Activated CD8-positive, alpha-beta T cell treated with anti-CD3 and anti-CD28 coated beads for 36 hours (primary cell): ENCODE results near the gene VPS18. TPM values are rescaled to one million over a fixed set of nuclear protein-coding genes. Genes with fewer than 3 reads are reported as not detected.
A peak's percentile ranks its signal among the peaks of the same experiment; 100 is the strongest.

Experiments used
- ATAC-seq: fragments of 200-7000 bp; cut with Tn5 transposase; one replicate; pipeline ENCODE4 v1.10.0; 2021; ENCODE audit warnings: mild to moderate bottlenecking, moderate library complexity
- CTCF ChIA-PET: fragments of 350-600 bp; sonication (Branson Sonifier 250); formaldehyde crosslinking; loops from one replicate; lab custom pipeline; 2021; ENCODE audit warnings: antibody characterized with exemption; lab: Charles Lee
- POLR2A ChIA-PET: fragments of 350-600 bp; sonication (Branson Sonifier 250); formaldehyde crosslinking; loops from one replicate; lab custom pipeline; 2021; ENCODE audit warnings: antibody characterized with exemption; lab: Charles Lee
- DNase-seq: peaks from one replicate; pipeline ENCODE4 v3.0.0-alpha.2; 2020
- H3K27ac Mint-ChIP-seq: one replicate; pipeline ENCODE4 v1.8.0; 2021; ENCODE audit warnings: mild to moderate bottlenecking, mixed read lengths
- H3K27me3 Mint-ChIP-seq: one replicate; pipeline ENCODE4 v1.8.0; 2021; ENCODE audit warnings: mixed read lengths
- H3K36me3 Mint-ChIP-seq: one replicate; pipeline ENCODE4 v1.8.0; 2021; ENCODE audit warnings: low read depth, mixed read lengths
- H3K4me1 Mint-ChIP-seq: one replicate; pipeline ENCODE4 v1.8.0; 2021; ENCODE audit warnings: low read depth, mixed read lengths
- H3K4me3 Mint-ChIP-seq: one replicate; pipeline ENCODE4 v1.8.0; 2021; ENCODE audit warnings: mild to moderate bottlenecking, moderate library complexity, mixed read lengths
- H3K9me3 Mint-ChIP-seq: one replicate; pipeline ENCODE4 v1.8.0; 2021; ENCODE audit warnings: mixed read lengths
- intact Hi-C: fragments of 100-400 bp; cut with micrococcal nuclease; formaldehyde crosslinking; loops from one replicate; pipeline ENCODE4 v1.10.0; 2022
- total RNA-seq, 2 experiments: library from RNA; stranded (reverse); gene quantifications; one replicate each; pipeline ENCODE4 v1.2.3, GENCODE V29; 2021
- TF ChIP-seq, protein P1 (sequence below): fragments of 200-600 bp; IDR thresholded peaks from one replicate; pipeline ENCODE4 v1.8.0; 2022; ENCODE audit warnings: antibody characterized with exemption, mild to moderate bottlenecking

VPS18 gene
- total RNA-seq, 2 experiments from 2014 or later = 6.1 TPM

DNA sequence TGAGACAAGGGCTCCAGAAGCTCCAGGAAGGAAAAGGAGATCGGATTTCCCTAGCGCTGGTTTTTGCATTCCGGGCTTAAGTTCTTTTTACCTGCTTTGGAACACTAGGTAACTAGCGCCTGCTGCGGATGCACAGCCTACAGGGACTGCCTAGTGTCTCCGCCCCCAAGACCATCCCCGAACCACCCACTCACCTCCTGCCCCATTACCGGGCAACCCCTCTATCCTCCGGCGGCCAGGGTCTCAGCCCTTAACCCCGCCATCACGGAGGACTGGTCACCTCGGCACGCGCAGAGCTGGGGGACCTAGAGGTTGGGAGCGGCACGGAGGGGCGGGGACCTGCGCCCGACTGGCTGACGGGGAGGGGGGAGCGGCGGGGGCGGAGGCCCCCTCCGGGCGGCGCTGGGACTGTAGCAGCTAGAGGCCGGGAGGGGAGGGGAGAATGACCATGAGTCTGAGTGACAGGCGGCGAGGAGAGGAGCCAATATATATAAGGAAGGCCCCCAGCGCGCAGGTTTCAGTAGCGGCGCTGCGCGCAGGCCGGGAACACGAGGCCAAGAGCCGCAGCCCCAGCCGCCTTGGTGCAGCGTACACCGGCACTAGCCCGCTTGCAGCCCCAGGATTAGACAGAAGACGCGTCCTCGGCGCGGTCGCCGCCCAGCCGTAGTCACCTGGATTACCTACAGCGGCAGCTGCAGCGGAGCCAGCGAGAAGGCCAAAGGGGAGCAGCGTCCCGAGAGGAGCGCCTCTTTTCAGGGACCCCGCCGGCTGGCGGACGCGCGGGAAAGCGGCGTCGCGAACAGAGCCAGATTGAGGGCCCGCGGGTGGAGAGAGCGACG lies 34.8 kb downstream of the VPS18 start, which contains the start of gene DLL4:
DLL4 (plus strand) TSS at position 520 of the 839 bp plus-strand sequence. CDS start 329 bp downstream, outside the sequence.
- no peak within 1 kb of the TSS for H3K27ac Mint-ChIP-seq
- H3K4me3 Mint-ChIP-seq = peak within 1 kb of the TSS; percentile 58
- peak; percentile 57 for DNase-seq
- intact Hi-C loops = no loop called here
- H3K9me3 Mint-ChIP-seq = no peaks in the 10 kb centered on the region
- H3K4me1 Mint-ChIP-seq = peaks cover 50% of the 10 kb centered on the region
- TF ChIP-seq, protein P1, sequence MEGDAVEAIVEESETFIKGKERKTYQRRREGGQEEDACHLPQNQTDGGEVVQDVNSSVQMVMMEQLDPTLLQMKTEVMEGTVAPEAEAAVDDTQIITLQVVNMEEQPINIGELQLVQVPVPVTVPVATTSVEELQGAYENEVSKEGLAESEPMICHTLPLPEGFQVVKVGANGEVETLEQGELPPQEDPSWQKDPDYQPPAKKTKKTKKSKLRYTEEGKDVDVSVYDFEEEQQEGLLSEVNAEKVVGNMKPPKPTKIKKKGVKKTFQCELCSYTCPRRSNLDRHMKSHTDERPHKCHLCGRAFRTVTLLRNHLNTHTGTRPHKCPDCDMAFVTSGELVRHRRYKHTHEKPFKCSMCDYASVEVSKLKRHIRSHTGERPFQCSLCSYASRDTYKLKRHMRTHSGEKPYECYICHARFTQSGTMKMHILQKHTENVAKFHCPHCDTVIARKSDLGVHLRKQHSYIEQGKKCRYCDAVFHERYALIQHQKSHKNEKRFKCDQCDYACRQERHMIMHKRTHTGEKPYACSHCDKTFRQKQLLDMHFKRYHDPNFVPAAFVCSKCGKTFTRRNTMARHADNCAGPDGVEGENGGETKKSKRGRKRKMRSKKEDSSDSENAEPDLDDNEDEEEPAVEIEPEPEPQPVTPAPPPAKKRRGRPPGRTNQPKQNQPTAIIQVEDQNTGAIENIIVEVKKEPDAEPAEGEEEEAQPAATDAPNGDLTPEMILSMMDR = no peak
- ATAC-seq = peak; percentile 53
- ChIA-PET POLR2A (interaction anchor here (0.7 to 6.6 kb wide), 6 partner anchors 11 to 58 kb away, joined by 3 to 43 read pairs (median 5); partner anchors contain the start of gene CHAC1), CTCF (interaction anchor here (0.6 to 10.1 kb wide), 8 partner anchors 10 to 78 kb away, joined by 4 to 133 read pairs (median 7); partner anchors contain the start of genes CHAC1 and VPS18)
- no peaks in the 10 kb centered on the region for H3K36me3 Mint-ChIP-seq
- H3K27me3 Mint-ChIP-seq = peaks cover 65% of the 10 kb centered on the region

DNA sequence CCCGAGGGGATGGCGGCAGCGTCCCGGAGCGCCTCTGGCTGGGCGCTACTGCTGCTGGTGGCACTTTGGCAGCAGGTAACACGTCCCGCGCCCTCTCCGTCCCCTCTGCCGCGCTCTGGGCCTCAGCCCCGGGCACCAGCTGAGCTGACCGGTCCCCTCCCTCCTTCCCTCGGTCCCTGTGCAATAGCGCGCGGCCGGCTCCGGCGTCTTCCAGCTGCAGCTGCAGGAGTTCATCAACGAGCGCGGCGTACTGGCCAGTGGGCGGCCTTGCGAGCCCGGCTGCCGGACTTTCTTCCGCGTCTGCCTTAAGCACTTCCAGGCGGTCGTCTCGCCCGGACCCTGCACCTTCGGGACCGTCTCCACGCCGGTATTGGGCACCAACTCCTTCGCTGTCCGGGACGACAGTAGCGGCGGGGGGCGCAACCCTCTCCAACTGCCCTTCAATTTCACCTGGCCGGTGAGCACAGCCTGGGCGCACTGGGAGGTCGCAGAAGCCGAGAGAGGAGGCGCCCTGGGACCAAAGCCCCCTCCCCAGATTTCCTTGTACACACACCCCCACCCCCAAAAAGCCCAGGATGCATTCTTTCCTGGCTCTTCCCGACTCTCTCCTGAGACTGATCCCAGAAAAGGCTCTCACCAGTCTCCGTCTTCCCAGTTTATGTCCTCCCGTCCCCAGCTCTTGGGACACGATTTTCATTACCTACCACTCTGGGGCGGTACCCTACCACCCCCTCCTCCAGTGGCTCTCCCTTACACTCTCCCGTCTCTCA lies 35.6 kb downstream of the VPS18 start:
- TF ChIP-seq, protein P1 = no peak
- peaks cover 60% of the 10 kb centered on the region for H3K27me3 Mint-ChIP-seq
- ATAC-seq = no peak
- peaks cover 50% of the 10 kb centered on the region for H3K4me1 Mint-ChIP-seq
- no peaks in the 10 kb centered on the region for H3K36me3 Mint-ChIP-seq
- CTCF ChIA-PET = interaction anchor here (0.6 to 10.1 kb wide), 23 partner anchors 10 to 256 kb away, joined by 3 to 133 read pairs (median 5); partner anchors contain the start of genes C15orf62, CHAC1 and VPS18
- POLR2A ChIA-PET = interaction anchor here (0.7 to 6.6 kb wide), 3 partner anchors 12 to 59 kb away, joined by 3 to 43 read pairs (median 3); no protein-coding TSS in a partner anchor
- peak overlapping the region; percentile 37 for H3K4me3 Mint-ChIP-seq
- H3K9me3 Mint-ChIP-seq = no peaks in the 10 kb centered on the region
- DNase-seq = no peak
- H3K27ac Mint-ChIP-seq = no peak overlapping the region
- intact Hi-C loops = no loop called here

DNA sequence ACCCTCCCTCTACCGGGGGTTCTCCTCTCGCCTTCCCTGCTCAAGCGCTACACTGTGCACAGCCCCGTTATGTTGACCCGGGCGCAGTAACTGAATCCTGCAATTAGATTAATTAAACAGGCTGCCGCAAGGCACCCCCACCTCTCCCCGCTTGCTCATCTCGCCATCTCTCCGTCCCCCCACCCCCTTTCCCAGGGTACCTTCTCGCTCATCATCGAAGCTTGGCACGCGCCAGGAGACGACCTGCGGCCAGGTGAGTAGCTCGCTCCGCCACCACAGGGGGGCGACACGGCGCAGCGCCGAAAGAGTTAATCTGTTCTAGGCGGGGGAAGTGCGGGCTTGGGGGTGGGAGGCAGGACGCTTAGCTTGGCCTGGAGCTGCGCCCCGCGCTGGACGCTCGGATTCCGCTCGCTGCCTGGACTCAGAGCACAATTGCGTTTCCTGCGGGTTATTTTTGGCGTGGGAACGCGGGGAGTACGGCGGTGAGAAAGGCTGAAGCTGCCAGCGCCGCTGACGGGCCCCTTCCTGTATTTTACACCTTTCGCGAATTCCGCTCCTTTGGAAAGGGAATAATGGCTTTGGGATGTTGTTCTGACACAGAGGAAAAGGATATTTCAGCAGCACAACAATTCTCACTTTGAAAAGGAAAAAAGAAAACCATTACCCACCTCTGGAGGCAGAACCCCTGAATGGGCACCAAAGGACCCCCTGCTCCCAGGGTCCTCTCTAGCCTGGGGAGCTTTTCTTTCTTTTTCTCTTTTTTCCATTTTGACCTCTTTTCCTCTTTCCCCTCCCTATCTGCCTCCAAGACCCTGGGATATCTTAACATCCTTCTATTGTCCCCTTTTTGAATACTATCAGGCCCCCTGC lies 36.4 kb downstream of the VPS18 start:
- intact Hi-C loops = no loop called here
- no peaks in the 10 kb centered on the region for H3K36me3 Mint-ChIP-seq
- ChIA-PET CTCF (interaction anchor here (1.0 to 10.1 kb wide), 23 partner anchors 10 to 255 kb away, joined by 3 to 133 read pairs (median 5); partner anchors contain the start of genes C15orf62 and CHAC1), POLR2A (interaction anchor here (0.6 to 6.6 kb wide), 4 partner anchors 11 to 395 kb away, joined by 3 to 43 read pairs (median 3); no protein-coding TSS in a partner anchor)
- ATAC-seq (peak; percentile 31), DNase-seq (peak; percentile 66)
- H3K4me3 Mint-ChIP-seq = peak overlapping the region; percentile 37
- no peak overlapping the region for H3K27ac Mint-ChIP-seq
- TF ChIP-seq, protein P1 = peak; percentile 78
- peaks cover 46% of the 10 kb centered on the region for H3K4me1 Mint-ChIP-seq
- H3K27me3 Mint-ChIP-seq = peaks cover 52% of the 10 kb centered on the region
- H3K9me3 Mint-ChIP-seq = no peaks in the 10 kb centered on the region

DNA sequence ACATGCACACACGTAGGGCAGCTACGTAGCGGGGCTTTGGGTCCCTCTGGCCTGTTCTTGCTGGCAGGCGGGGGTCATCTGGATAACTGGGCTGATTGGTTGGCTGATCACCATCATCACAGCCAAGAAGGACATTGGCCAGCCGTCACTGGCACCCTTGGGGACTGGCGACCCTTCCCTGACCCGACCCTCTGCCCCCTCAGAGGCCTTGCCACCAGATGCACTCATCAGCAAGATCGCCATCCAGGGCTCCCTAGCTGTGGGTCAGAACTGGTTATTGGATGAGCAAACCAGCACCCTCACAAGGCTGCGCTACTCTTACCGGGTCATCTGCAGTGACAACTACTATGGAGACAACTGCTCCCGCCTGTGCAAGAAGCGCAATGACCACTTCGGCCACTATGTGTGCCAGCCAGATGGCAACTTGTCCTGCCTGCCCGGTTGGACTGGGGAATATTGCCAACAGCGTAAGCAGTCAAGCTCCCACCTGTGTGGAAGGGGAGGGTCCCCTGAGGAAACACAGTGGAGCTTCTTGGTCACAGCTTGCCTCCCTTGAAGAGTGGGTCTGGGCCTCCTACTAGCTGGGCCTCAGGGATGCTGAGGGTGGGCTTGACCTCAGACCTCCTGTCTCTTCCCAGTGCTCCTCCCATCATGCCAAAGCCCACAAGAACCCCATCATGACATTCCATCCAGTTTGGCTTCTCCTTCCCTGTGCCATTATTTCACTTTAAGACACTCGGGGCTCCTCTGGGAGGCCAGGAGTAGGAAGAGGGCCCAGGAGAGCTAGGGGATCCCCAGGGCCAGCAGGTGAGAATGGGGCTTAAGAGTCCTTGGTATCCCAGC lies 37.3 kb downstream of the VPS18 start:
- ChIA-PET CTCF (interaction anchor here (1.2 to 10.1 kb wide), 14 partner anchors 9 to 254 kb away, joined by 3 to 133 read pairs (median 8); partner anchors contain the start of gene CHAC1), POLR2A (interaction anchor here (0.6 to 6.6 kb wide), 4 partner anchors 10 to 394 kb away, joined by 3 to 43 read pairs (median 3); no protein-coding TSS in a partner anchor)
- intact Hi-C loops = no loop called here
- DNase-seq (no peak), ATAC-seq (no peak)
- no peaks in the 10 kb centered on the region for H3K36me3 Mint-ChIP-seq
- H3K27me3 Mint-ChIP-seq = peaks cover 48% of the 10 kb centered on the region
- TF ChIP-seq, protein P1 = no peak
- H3K9me3 Mint-ChIP-seq = no peaks in the 10 kb centered on the region
- peaks cover 42% of the 10 kb centered on the region for H3K4me1 Mint-ChIP-seq
- no peak overlapping the region for H3K4me3 Mint-ChIP-seq
- H3K27ac Mint-ChIP-seq = no peak overlapping the region
